ENCODE data around the gene PTPRG. TPM values are rescaled to one million over a fixed set of nuclear protein-coding genes. Genes with fewer than 3 reads are reported as not detected.

PTPRG gene
- total RNA-seq, 1 experiment from 2014 or later, result 32.1 TPM

DNA sequence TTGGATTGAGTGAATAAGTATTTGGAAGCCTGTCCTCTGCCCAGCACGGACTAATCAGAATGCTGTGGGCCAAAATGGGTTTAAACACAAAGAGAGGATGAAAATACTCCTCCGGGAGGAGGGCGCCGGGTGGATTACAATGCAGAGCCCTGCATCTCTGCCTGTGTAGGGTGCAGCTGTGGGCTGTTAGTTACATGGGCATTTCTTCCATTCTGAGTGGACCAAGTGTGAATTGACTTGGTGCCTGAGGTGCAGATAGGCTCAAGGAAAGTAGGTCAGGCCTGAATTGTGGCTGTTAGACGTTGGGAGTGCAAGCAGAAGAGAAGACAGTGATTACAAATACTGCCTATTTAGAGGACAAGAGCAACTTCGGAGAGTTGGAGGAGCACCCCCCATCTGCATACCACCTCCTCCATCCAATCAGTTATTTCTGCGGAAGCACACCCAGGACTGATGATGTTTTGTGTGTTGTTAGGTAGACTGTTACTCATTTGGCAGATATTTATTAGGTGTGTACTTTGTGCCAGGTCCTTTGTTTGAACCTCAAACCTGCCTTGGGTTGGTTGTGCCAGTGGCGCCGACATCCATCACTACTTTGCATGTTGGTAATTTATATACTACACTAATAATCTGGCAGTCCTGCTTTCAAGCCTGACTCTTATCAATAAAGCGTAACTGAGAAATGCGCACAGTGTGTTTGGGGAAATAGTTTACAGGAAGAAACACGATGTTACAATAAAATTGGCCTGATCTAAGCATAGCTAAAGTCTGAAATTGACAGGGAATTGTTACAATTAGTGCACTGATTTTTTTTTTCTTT lies 33.0 kb downstream of the PTPRG start:
- ChIA-PET RAD21 (ENCODE audit: low non-redundant PET in 1 of 2, low total read pairs in 2 of 2, uncharacterized antibody in 2 of 2, unreplicated experiment in 2 of 2) (interaction anchor here in 1 of 2 experiments (0.6 kb wide), 1 partner anchor 100 kb away, joined by 3 read pairs; no protein-coding TSS in a partner anchor), POLR2A (interaction anchor here (1.2 kb wide), 1 partner anchor 33 kb away, joined by 4 read pairs; the partner anchor contains the start of gene PTPRG), CTCF (interaction anchor here (0.5 kb wide), 1 partner anchor 234 kb away, joined by 5 read pairs; no protein-coding TSS in a partner anchor)
- Histone ChIP-seq H3K4me1 (ENCODE audit: control insufficient read depth in 1 of 2, insufficient read depth in 2 of 2, low read length in 2 of 2) (peaks cover 0 to 7% of the 10 kb centered on the region in 2 experiments; a peak in 1 of 4 replicates), H4K20me1 (ENCODE audit: insufficient read depth) (no peaks in the 10 kb centered on the region), H3K9ac (ENCODE audit: low read length) (no peak overlapping the region), H3K4me3 (replicated peaks in 1 of 2; ENCODE audit: low read depth in 1 of 2, low read length in 2 of 2) (no peak overlapping the region), H3K9me2 (ENCODE audit: insufficient read depth) (no peaks in the 10 kb centered on the region), H3K79me2 (ENCODE audit: insufficient read depth, low read length) (peaks cover 50% of the 10 kb centered on the region), H3K36me3 (ENCODE audit: control insufficient read depth in 1 of 2, insufficient read depth in 2 of 2, low read length in 2 of 2) (no peaks in the 10 kb centered on the region), H3K9me3 (ENCODE audit: control insufficient read depth in 1 of 2, insufficient read depth in 1 of 2, low read depth in 1 of 2, low read length in 2 of 2) (no peaks in the 10 kb centered on the region), H2AFZ (ENCODE audit: low read depth, low read length, poor library complexity, severe bottlenecking) (no peak overlapping the region), H3K27ac (ENCODE audit: low read depth, low read length) (no peak overlapping the region), H3K4me2 (ENCODE audit: low read length) (no peak overlapping the region), H3K27me3 (ENCODE audit: insufficient read depth, low read length) (no peaks in the 10 kb centered on the region)
- ATAC-seq, result no peak
- TF ChIP-seq FOSL1 (IDR thresholded peaks at IDR 0.05; ENCODE audit: low read depth) (no peak), SP1 (IDR thresholded peaks at IDR 0.05; ENCODE audit: low read depth) (no peak), POLR2AphosphoS5 (IDR thresholded peaks at IDR 0.05; ENCODE audit: low read depth, low read length) (no peak), POLR2A (IDR thresholded peaks at IDR 0.05; ENCODE audit: borderline replicate concordance, extremely low read depth, insufficient read depth, insufficient read length) (no peak), ZFX (IDR thresholded peaks at IDR 0.05) (no peak), ELF1 (IDR thresholded peaks at IDR 0.05; ENCODE audit: borderline replicate concordance, low read depth) (no peak), CEBPB (IDR thresholded peaks at IDR 0.05; ENCODE audit: low read depth) (no peak), SRF (IDR thresholded peaks at IDR 0.05; ENCODE audit: low read depth) (no peak), SIN3A (IDR thresholded peaks at IDR 0.05; ENCODE audit: low read depth) (no peak), RAD21 (IDR thresholded peaks at IDR 0.05; ENCODE audit: low read depth) (no peak)
- TF ChIP-seq, protein P1, sequence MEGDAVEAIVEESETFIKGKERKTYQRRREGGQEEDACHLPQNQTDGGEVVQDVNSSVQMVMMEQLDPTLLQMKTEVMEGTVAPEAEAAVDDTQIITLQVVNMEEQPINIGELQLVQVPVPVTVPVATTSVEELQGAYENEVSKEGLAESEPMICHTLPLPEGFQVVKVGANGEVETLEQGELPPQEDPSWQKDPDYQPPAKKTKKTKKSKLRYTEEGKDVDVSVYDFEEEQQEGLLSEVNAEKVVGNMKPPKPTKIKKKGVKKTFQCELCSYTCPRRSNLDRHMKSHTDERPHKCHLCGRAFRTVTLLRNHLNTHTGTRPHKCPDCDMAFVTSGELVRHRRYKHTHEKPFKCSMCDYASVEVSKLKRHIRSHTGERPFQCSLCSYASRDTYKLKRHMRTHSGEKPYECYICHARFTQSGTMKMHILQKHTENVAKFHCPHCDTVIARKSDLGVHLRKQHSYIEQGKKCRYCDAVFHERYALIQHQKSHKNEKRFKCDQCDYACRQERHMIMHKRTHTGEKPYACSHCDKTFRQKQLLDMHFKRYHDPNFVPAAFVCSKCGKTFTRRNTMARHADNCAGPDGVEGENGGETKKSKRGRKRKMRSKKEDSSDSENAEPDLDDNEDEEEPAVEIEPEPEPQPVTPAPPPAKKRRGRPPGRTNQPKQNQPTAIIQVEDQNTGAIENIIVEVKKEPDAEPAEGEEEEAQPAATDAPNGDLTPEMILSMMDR (IDR thresholded peaks at IDR 0.05 in 2 of 3, conservative IDR thresholded peaks at IDR 0.05 in 1 of 3; ENCODE audit: borderline replicate concordance in 1 of 3, insufficient read depth in 1 of 3, low read depth in 2 of 3, low read length in 2 of 3), result no peak
- TF ChIP-seq, protein P2, sequence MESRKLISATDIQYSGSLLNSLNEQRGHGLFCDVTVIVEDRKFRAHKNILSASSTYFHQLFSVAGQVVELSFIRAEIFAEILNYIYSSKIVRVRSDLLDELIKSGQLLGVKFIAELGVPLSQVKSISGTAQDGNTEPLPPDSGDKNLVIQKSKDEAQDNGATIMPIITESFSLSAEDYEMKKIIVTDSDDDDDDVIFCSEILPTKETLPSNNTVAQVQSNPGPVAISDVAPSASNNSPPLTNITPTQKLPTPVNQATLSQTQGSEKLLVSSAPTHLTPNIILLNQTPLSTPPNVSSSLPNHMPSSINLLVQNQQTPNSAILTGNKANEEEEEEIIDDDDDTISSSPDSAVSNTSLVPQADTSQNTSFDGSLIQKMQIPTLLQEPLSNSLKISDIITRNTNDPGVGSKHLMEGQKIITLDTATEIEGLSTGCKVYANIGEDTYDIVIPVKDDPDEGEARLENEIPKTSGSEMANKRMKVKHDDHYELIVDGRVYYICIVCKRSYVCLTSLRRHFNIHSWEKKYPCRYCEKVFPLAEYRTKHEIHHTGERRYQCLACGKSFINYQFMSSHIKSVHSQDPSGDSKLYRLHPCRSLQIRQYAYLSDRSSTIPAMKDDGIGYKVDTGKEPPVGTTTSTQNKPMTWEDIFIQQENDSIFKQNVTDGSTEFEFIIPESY (IDR thresholded peaks at IDR 0.05; ENCODE audit: extremely low read depth, insufficient replicate concordance, low read length), result no peak
- TF ChIP-seq, protein P3, sequence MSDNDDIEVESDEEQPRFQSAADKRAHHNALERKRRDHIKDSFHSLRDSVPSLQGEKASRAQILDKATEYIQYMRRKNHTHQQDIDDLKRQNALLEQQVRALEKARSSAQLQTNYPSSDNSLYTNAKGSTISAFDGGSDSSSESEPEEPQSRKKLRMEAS (IDR thresholded peaks at IDR 0.05), result no peak
- TF ChIP-seq, protein P4, sequence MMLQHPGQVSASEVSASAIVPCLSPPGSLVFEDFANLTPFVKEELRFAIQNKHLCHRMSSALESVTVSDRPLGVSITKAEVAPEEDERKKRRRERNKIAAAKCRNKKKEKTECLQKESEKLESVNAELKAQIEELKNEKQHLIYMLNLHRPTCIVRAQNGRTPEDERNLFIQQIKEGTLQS (IDR thresholded peaks at IDR 0.05), result no peak
- TF ChIP-seq, protein P5, sequence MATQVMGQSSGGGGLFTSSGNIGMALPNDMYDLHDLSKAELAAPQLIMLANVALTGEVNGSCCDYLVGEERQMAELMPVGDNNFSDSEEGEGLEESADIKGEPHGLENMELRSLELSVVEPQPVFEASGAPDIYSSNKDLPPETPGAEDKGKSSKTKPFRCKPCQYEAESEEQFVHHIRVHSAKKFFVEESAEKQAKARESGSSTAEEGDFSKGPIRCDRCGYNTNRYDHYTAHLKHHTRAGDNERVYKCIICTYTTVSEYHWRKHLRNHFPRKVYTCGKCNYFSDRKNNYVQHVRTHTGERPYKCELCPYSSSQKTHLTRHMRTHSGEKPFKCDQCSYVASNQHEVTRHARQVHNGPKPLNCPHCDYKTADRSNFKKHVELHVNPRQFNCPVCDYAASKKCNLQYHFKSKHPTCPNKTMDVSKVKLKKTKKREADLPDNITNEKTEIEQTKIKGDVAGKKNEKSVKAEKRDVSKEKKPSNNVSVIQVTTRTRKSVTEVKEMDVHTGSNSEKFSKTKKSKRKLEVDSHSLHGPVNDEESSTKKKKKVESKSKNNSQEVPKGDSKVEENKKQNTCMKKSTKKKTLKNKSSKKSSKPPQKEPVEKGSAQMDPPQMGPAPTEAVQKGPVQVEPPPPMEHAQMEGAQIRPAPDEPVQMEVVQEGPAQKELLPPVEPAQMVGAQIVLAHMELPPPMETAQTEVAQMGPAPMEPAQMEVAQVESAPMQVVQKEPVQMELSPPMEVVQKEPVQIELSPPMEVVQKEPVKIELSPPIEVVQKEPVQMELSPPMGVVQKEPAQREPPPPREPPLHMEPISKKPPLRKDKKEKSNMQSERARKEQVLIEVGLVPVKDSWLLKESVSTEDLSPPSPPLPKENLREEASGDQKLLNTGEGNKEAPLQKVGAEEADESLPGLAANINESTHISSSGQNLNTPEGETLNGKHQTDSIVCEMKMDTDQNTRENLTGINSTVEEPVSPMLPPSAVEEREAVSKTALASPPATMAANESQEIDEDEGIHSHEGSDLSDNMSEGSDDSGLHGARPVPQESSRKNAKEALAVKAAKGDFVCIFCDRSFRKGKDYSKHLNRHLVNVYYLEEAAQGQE (IDR thresholded peaks at IDR 0.05; ENCODE audit: low read depth), result no peak
- intact Hi-C loops (cut with micrococcal nuclease), result no loop called here
- BruUV-seq (replicated peaks), result no TSS peak
- DNase-seq (ENCODE audit: low read depth, low spot score), result no peak
